ENCODE results near the gene TMC8. TPM values are rescaled to one million over a fixed set of nuclear protein-coding genes. Genes with fewer than 3 reads are reported as not detected.

The TMC8 gene
- polyA plus RNA-seq, 1 donor from 2014 or later = 0.41 TPM

DNA sequence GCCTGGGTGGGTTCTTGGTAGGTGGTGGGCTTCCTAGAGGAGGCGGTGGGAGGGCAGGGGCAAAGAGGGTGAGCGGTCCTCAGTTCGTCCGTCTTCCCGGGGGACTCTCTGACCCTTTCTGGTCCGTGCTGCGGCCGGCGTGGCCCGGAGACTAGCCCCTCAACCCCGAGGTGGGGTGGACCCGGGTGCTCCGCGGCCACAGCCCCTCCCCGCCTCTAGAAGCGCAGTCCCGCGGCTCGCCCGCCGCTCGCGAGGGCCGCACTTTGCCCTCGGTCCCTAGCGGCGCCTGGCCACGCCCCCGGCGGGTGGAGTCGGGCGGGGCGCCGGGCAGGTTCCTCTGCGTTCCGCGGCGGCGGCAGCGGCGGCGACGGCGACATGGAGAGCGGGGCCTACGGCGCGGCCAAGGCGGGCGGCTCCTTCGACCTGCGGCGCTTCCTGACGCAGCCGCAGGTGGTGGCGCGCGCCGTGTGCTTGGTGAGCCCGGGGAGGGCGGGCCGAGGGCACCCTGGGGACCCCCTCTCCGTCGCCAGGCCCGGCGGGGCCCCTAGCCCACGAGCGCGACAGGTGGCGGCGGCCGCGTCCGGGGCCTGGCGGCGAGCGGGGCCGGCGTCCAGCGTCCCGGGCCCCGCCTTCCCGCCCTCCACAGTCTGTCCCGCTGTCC, 37.8 kb downstream of the TMC8 start, which contains the start of gene SYNGR2:
Gene SYNGR2, plus strand, starts transcription at position 340 of the 661 bp plus-strand sequence. Its CDS starts 36 bp downstream, at position 376.
- no peaks in the 10 kb centered on the region for H4K20me1 ChIP-seq (ENCODE audit: insufficient read depth)
- peak within 1 kb of the TSS; percentile 25 for H2AFZ ChIP-seq (ENCODE audit: low read depth, low read length)
- H3K36me3 ChIP-seq (ENCODE audit: insufficient read depth, low read length) = no peaks in the 10 kb centered on the region
- H3K4me3 ChIP-seq (ENCODE audit: low read length) = peak within 1 kb of the TSS; percentile 67
- no peaks in the 10 kb centered on the region for H3K27me3 ChIP-seq (ENCODE audit: insufficient read depth, low read depth, low read length)
- H3K9me3 ChIP-seq (ENCODE audit: low read length) = no peaks in the 10 kb centered on the region
- peak within 1 kb of the TSS; percentile 48 for H3K9ac ChIP-seq (ENCODE audit: low read length)
- TF ChIP-seq SMC3 (conservative IDR thresholded peaks at IDR 0.05; ENCODE audit: poor library complexity) = no peak
- no peak for TF ChIP-seq EZH2 (IDR thresholded peaks at IDR 0.05; ENCODE audit: borderline replicate concordance, insufficient read depth, low read length, poor library complexity, severe bottlenecking)
- TF ChIP-seq, protein P1, sequence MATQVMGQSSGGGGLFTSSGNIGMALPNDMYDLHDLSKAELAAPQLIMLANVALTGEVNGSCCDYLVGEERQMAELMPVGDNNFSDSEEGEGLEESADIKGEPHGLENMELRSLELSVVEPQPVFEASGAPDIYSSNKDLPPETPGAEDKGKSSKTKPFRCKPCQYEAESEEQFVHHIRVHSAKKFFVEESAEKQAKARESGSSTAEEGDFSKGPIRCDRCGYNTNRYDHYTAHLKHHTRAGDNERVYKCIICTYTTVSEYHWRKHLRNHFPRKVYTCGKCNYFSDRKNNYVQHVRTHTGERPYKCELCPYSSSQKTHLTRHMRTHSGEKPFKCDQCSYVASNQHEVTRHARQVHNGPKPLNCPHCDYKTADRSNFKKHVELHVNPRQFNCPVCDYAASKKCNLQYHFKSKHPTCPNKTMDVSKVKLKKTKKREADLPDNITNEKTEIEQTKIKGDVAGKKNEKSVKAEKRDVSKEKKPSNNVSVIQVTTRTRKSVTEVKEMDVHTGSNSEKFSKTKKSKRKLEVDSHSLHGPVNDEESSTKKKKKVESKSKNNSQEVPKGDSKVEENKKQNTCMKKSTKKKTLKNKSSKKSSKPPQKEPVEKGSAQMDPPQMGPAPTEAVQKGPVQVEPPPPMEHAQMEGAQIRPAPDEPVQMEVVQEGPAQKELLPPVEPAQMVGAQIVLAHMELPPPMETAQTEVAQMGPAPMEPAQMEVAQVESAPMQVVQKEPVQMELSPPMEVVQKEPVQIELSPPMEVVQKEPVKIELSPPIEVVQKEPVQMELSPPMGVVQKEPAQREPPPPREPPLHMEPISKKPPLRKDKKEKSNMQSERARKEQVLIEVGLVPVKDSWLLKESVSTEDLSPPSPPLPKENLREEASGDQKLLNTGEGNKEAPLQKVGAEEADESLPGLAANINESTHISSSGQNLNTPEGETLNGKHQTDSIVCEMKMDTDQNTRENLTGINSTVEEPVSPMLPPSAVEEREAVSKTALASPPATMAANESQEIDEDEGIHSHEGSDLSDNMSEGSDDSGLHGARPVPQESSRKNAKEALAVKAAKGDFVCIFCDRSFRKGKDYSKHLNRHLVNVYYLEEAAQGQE (IDR thresholded peaks at IDR 0.05; ENCODE audit: borderline replicate concordance) = peak; percentile 36
- TF ChIP-seq, protein P2, sequence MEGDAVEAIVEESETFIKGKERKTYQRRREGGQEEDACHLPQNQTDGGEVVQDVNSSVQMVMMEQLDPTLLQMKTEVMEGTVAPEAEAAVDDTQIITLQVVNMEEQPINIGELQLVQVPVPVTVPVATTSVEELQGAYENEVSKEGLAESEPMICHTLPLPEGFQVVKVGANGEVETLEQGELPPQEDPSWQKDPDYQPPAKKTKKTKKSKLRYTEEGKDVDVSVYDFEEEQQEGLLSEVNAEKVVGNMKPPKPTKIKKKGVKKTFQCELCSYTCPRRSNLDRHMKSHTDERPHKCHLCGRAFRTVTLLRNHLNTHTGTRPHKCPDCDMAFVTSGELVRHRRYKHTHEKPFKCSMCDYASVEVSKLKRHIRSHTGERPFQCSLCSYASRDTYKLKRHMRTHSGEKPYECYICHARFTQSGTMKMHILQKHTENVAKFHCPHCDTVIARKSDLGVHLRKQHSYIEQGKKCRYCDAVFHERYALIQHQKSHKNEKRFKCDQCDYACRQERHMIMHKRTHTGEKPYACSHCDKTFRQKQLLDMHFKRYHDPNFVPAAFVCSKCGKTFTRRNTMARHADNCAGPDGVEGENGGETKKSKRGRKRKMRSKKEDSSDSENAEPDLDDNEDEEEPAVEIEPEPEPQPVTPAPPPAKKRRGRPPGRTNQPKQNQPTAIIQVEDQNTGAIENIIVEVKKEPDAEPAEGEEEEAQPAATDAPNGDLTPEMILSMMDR (IDR thresholded peaks at IDR 0.05; ENCODE audit: poor library complexity, severe bottlenecking) = peak; percentile 12
- TF ChIP-seq RAD21 (conservative IDR thresholded peaks at IDR 0.05) = no peak
- peak; percentile 40 for TF ChIP-seq POLR2AphosphoS5 (IDR thresholded peaks at IDR 0.05)
- peak; percentile 32 for TF ChIP-seq TAF1 (IDR thresholded peaks at IDR 0.05; ENCODE audit: low read depth)
- peak; percentile 18 for TF ChIP-seq EP300 (conservative IDR thresholded peaks at IDR 0.05; ENCODE audit: poor library complexity, severe bottlenecking)
- TF ChIP-seq MXI1 (conservative IDR thresholded peaks at IDR 0.05; ENCODE audit: poor library complexity, severe bottlenecking) = peak; percentile 22
- no peak within 1 kb of the TSS for H3K27ac ChIP-seq (ENCODE audit: low read length)
- no peaks in the 10 kb centered on the region for H3F3A ChIP-seq (ENCODE audit: insufficient read depth, low read length, poor library complexity, severe bottlenecking)
- no peak within 1 kb of the TSS for H3K4me2 ChIP-seq (ENCODE audit: low read length)
- H3K79me2 ChIP-seq (replicated peaks; ENCODE audit: insufficient read depth, low read length) = no peaks in the 10 kb centered on the region
- no peaks in the 10 kb centered on the region for H3K9me2 ChIP-seq (ENCODE audit: insufficient read depth, low read length)

DNA sequence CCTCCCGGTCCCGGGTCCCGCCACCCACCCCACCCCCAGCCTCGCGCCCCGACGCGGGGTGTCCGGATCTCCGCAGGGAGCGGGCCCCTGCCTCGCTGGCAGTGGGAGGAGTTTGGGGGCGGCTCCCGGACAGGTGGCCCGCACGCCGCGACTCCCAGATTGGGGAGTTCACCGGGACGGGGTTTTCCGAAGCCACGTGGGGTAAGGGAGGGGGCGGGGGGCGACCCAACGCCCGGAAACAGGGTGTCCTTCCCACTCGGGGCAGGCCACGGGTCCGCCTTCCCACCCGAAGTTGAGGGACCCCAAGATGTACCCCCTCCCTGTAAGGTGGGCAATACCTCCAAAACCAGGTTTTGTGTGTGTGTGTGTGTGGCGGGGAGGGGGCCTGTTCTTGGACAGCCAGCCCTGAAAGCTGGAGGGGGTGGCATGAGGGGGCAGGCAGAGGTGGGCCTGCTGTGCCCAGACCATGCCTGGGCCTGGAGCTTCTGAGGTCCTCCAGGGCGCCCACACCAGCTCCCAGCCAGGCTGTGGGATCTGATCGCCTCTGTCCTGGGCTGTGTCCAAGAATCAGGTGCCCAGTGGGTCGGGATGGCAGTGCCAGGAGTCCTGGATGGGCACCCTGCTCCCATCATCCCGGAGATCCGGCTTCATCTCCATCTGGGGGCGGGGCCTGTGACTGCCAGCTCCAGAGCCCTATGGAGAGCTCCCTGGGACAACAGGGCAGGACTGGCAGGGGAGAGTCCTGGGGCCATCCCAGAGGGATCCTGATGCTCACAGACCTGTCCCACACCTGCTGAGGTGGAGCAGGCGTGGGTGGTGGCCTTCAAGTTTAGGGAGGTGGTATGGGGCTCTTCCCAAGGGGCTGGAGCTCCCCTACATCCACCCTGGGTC, 38.6 kb downstream of the TMC8 start:
- Histone ChIP-seq H2AFZ (ENCODE audit: low read depth, low read length) (no peak overlapping the region), H3K36me3 (ENCODE audit: insufficient read depth, low read length) (no peaks in the 10 kb centered on the region), H4K20me1 (ENCODE audit: insufficient read depth) (no peaks in the 10 kb centered on the region), H3K4me3 (ENCODE audit: low read length) (peak overlapping the region; percentile 67), H3K27me3 (ENCODE audit: insufficient read depth, low read depth, low read length) (no peaks in the 10 kb centered on the region), H3F3A (ENCODE audit: insufficient read depth, low read length, poor library complexity, severe bottlenecking) (no peaks in the 10 kb centered on the region), H3K9ac (ENCODE audit: low read length) (peak overlapping the region; percentile 48), H3K79me2 (replicated peaks; ENCODE audit: insufficient read depth, low read length) (no peaks in the 10 kb centered on the region), H3K4me2 (ENCODE audit: low read length) (no peak overlapping the region), H3K9me3 (ENCODE audit: low read length) (no peaks in the 10 kb centered on the region), H3K27ac (ENCODE audit: low read length) (no peak overlapping the region), H3K9me2 (ENCODE audit: insufficient read depth, low read length) (no peaks in the 10 kb centered on the region)
- TF ChIP-seq TAF1 (IDR thresholded peaks at IDR 0.05; ENCODE audit: low read depth) (no peak), RAD21 (conservative IDR thresholded peaks at IDR 0.05) (no peak), SMC3 (conservative IDR thresholded peaks at IDR 0.05; ENCODE audit: poor library complexity) (no peak), EP300 (conservative IDR thresholded peaks at IDR 0.05; ENCODE audit: poor library complexity, severe bottlenecking) (no peak), MXI1 (conservative IDR thresholded peaks at IDR 0.05; ENCODE audit: poor library complexity, severe bottlenecking) (no peak)
- TF ChIP-seq, protein P1 (IDR thresholded peaks at IDR 0.05; ENCODE audit: borderline replicate concordance) = no peak
- TF ChIP-seq, protein P2 (IDR thresholded peaks at IDR 0.05; ENCODE audit: poor library complexity, severe bottlenecking) = no peak

Measured in neural cell (in vitro differentiated cells).